Ovary (tissue), 3 donors: ENCODE data around the gene NDUFA9.

Source experiments
- CTCF ChIP-seq, 3 donors: fragments of 450-650 bp in 2 of 3; fragments of 200-600 bp in 1 of 3; IDR thresholded peaks; one replicate each; pipeline versions ENCODE4 v1.5.1 to v1.8.0; 2016 to 2022; ENCODE audit warnings: antibody characterized with exemption in 3 of 3, mild to moderate bottlenecking in 1 of 3
- EP300 ChIP-seq: sonication (generic); formaldehyde crosslinking; IDR thresholded peaks from one replicate; pipeline ENCODE4 v1.6.1; 2017; ENCODE audit warnings: antibody characterized with exemption
- POLR2A ChIP-seq: fragments of 450-650 bp; IDR thresholded peaks from one replicate; pipeline ENCODE4 v1.6.1; 2017; ENCODE audit warnings: antibody characterized with exemption, mild to moderate bottlenecking, moderate library complexity
- donor health status: DM: no; HTN: no; CAD: no.

GRCh38 chr12:4649358-4649661, 396 bp downstream of the NDUFA9 start:
- no peak for TF ChIP-seq CTCF (IDR thresholded peaks at IDR 0.05)
- no peak for TF ChIP-seq POLR2A
- no peak for TF ChIP-seq EP300
